T-helper 2 cell treated with Interferon-gamma antibody and Interleukin-4, amounts not matched to agents 5 μg/mL and 100 μg/mL, for 36 hours (primary cell): ENCODE measurements around the gene SYT13.

Experiments used
- DNase-seq: peaks from one replicate; pipeline ENCODE4 v3.0.0; 2021; ENCODE audit warnings: low spot score
- H3K27ac Mint-ChIP-seq: one replicate; pipeline ENCODE4 v1.8.0; 2021; ENCODE audit warnings: mild to moderate bottlenecking, mixed read lengths
- H3K27me3 Mint-ChIP-seq: one replicate; pipeline ENCODE4 v1.8.0; 2021; ENCODE audit warnings: low read depth, mixed read lengths
- H3K36me3 Mint-ChIP-seq: one replicate; pipeline ENCODE4 v1.8.0; 2021; ENCODE audit warnings: low read depth, mixed read lengths
- H3K4me1 Mint-ChIP-seq: one replicate; pipeline ENCODE4 v1.8.0; 2021; ENCODE audit warnings: low read depth, mixed read lengths
- H3K4me3 Mint-ChIP-seq: one replicate; pipeline ENCODE4 v1.8.0; 2022; ENCODE audit warnings: mild to moderate bottlenecking, moderate library complexity, mixed read lengths
- H3K9me3 Mint-ChIP-seq: one replicate; pipeline ENCODE4 v1.8.0; 2021; ENCODE audit warnings: mixed read lengths

Gene SYT13

DNA sequence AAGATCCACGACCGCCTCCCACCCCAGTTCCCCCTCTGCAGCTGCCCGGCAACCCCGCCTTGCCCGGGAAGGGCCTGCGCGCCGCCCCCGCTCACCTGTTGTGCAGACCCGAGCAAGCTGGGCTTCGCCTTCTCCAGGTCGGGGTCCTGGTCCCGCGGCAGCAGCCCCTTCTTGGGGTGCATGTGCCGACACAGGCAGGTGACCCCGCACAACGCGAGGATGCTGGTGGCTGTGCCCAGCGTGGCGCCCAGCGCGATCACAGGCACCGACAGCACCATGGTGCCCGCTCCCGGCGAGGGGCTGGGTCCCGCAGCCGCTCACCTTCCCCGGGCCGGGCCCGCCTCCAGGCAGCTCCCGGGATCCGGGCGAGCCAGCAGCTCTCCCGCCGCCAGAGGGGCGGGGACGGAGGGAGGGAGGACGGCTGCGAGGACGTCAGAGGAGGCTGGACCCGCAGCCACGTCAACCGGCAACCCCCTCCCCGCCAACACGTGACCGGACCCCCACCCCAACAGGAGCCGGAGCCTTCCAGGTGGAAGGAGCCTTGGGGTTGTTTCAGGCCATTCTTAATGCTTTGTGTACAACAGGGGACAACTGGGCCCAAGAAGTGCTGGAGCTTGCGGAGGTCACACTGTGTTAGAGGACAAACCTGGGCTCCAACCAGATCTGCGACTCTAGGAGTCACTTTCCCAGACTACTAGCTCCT lies at the start of gene SYT13:
Gene SYT13 (minus strand): TSS at position 412 of the 703 bp plus-strand sequence. CDS start 134 bp downstream, at position 278.
- Mint-ChIP-seq H3K9me3 (no peaks in the 10 kb centered on the region), H3K27me3 (peaks cover 68% of the 10 kb centered on the region), H3K4me1 (no peaks in the 10 kb centered on the region), H3K27ac (no peak within 1 kb of the TSS), H3K4me3 (no peak within 1 kb of the TSS), H3K36me3 (no peaks in the 10 kb centered on the region)
- no peak for DNase-seq

DNA sequence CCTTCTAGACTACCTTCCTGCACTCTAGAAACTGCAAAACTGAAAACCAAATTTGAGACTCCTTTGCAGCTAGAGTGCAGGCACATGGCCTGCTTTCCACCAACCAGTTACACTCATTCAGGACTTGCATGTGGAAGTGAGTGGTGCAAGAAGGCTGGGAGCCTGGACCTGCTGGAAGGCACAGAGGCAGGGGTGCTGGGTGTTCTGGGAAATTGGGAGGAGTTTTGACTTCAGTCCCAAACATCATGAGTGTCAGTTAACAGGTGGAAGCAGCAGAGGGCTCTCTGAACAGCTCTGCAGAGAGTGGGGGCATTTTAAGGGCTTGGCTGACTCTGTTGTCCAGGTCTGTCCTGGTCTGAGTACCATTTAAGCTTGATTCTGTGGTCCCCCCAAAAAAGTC lies 49.3 kb upstream of the SYT13 start:
- Mint-ChIP-seq H3K4me1 (peaks cover 8% of the 10 kb centered on the region), H3K36me3 (no peaks in the 10 kb centered on the region), H3K27ac (no peak overlapping the region), H3K27me3 (peaks cover 9% of the 10 kb centered on the region), H3K9me3 (no peaks in the 10 kb centered on the region), H3K4me3 (no peak overlapping the region)
- no peak for DNase-seq

- no peak overlapping the region for H3K27ac Mint-ChIP-seq
- no peak overlapping the region for H3K4me3 Mint-ChIP-seq
- H3K27me3 Mint-ChIP-seq: peaks cover 7% of the 10 kb centered on the region
- DNase-seq: no peak
- peaks cover 2% of the 10 kb centered on the region for H3K4me1 Mint-ChIP-seq
- no peaks in the 10 kb centered on the region for H3K36me3 Mint-ChIP-seq
- no peaks in the 10 kb centered on the region for H3K9me3 Mint-ChIP-seq
Observed at GRCh38 chr11:45334836-45335235, 48.7 kb upstream of the SYT13 start.

DNA sequence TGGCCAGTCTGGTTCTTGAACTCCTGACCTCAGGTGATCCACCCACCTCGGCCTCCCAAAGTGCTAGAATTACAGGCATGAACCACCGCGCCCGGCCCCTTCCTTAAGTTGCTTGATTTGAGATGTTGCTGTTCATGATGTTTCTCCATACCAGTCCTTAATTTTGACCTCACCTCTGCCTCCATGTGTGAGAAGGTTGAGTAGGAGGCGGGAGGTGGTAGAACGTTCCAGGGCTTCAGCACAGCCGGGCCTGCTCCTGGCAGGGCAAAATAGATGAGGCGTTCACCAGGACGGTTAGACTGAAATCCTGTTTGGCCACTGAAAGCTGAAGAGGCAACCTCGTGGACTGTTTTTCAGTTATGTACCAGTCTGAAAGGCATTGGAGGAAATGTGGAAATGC lies 48.3 kb upstream of the SYT13 start:
- Mint-ChIP-seq H3K27ac (no peak overlapping the region), H3K4me3 (no peak overlapping the region), H3K9me3 (no peaks in the 10 kb centered on the region), H3K27me3 (peaks cover 7% of the 10 kb centered on the region), H3K36me3 (no peaks in the 10 kb centered on the region), H3K4me1 (no peaks in the 10 kb centered on the region)
- DNase-seq: no peak

GRCh38 chr11:45333001-45333971 lies 47.1 kb upstream of the SYT13 start:
- H3K4me3 Mint-ChIP-seq: no peak overlapping the region
- H3K36me3 Mint-ChIP-seq: no peaks in the 10 kb centered on the region
- H3K4me1 Mint-ChIP-seq: no peaks in the 10 kb centered on the region
- no peaks in the 10 kb centered on the region for H3K9me3 Mint-ChIP-seq
- H3K27ac Mint-ChIP-seq: no peak overlapping the region
- no peak for DNase-seq
- H3K27me3 Mint-ChIP-seq: peaks cover 7% of the 10 kb centered on the region

DNA sequence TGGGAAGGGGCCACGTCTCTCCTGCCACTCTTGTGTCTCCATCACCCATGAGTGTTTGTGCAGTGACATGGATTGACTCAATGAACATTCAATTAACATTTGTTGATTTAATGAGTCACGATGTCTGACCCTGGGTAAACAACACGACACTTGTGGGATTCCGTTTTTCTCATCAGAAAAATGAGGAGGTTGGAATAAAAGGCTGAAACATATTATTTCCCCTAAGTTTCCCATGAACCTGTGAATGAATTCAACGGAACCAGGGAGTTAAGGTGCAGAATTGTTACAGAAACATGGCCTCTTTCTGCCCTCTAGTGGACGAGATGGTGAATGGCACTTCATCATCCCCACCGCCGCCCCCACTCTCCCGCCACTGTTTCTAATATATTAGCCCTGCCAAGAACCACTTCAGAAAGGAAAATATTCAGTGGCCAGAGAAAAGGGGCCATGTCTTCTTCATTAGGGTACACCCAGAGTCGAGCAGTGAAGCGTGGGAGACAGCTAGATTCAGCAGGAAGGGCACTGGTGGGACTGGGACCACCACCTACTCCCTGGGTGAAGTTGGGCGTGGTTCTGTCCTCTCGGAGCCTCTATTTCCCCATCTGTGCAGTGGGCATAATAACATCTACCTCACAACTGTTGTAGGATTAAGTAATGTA lies 46.3 kb upstream of the SYT13 start:
- no peak for DNase-seq
- Mint-ChIP-seq H3K4me3 (no peak overlapping the region), H3K4me1 (no peaks in the 10 kb centered on the region), H3K36me3 (no peaks in the 10 kb centered on the region), H3K27me3 (peaks cover 11% of the 10 kb centered on the region), H3K27ac (no peak overlapping the region), H3K9me3 (no peaks in the 10 kb centered on the region)

DNA sequence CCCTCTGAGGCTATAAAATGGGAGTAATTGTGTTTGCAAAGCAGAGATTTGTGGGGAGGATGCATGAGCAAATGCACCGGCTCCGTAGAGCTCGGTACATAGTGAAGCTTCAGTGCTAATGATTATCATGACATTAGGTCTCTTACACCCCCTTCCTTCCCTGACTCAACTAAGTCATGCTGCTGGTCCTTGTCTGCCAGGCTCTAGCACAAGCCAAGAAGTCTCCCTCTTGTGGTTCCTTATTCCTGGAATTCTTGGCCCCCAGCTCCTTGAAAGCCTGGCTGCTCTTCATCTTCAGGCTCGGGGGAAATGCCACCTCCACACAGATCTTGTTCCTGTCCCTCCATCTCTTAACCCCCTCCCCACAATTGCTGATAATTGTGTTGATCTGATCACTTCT lies 45.7 kb upstream of the SYT13 start:
- no peaks in the 10 kb centered on the region for H3K36me3 Mint-ChIP-seq
- H3K9me3 Mint-ChIP-seq: peaks cover 3% of the 10 kb centered on the region
- no peak overlapping the region for H3K27ac Mint-ChIP-seq
- no peak overlapping the region for H3K4me3 Mint-ChIP-seq
- DNase-seq: no peak
- H3K4me1 Mint-ChIP-seq: no peaks in the 10 kb centered on the region
- H3K27me3 Mint-ChIP-seq: peaks cover 14% of the 10 kb centered on the region

DNA sequence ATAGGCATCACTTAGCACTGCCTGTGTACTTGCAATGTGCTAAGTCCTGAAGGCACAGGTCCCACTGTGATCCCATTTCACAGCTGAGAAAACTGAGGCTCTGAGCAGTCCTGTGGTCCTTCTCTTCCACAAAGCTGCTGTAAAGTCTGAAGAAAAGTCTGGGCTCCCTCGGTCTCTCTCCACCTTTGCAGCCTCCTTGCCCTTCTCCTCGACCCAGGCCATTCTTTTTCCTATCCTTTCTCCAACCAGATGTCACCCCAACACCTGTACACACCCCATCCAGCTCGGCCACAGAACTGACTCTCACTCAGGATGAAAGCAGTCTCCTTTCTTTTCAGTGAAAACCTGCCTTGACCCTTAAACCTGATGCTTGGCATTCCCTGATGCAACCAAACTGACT lies 42.6 kb upstream of the SYT13 start:
- Mint-ChIP-seq H3K4me3 (no peak overlapping the region), H3K36me3 (no peaks in the 10 kb centered on the region), H3K4me1 (no peaks in the 10 kb centered on the region), H3K27me3 (peaks cover 23% of the 10 kb centered on the region), H3K9me3 (peaks cover 4% of the 10 kb centered on the region), H3K27ac (no peak overlapping the region)
- no peak for DNase-seq

DNA sequence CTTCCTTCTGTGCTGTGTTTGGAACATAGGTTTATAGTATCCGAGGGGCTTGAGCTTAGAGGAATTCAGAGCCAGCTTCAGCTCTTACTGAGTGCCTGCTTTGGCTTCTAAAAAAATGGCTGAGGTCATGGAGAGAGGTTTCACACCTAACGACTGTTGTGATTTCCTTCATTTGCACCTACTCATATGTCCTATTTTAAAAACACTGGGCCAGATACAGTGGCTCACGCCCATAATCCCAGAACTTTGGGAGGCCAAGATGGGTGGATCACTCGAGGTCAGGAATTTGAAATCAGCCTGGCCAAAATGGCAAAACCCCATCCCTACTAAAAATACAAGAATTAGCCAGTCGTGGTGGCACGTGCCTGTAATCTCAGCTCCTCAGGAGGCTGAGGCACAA lies 38.3 kb upstream of the SYT13 start:
- Mint-ChIP-seq H3K27me3 (peaks cover 18% of the 10 kb centered on the region), H3K4me1 (no peaks in the 10 kb centered on the region), H3K27ac (no peak overlapping the region), H3K36me3 (no peaks in the 10 kb centered on the region), H3K4me3 (no peak overlapping the region), H3K9me3 (peaks cover 4% of the 10 kb centered on the region)
- no peak for DNase-seq

DNA sequence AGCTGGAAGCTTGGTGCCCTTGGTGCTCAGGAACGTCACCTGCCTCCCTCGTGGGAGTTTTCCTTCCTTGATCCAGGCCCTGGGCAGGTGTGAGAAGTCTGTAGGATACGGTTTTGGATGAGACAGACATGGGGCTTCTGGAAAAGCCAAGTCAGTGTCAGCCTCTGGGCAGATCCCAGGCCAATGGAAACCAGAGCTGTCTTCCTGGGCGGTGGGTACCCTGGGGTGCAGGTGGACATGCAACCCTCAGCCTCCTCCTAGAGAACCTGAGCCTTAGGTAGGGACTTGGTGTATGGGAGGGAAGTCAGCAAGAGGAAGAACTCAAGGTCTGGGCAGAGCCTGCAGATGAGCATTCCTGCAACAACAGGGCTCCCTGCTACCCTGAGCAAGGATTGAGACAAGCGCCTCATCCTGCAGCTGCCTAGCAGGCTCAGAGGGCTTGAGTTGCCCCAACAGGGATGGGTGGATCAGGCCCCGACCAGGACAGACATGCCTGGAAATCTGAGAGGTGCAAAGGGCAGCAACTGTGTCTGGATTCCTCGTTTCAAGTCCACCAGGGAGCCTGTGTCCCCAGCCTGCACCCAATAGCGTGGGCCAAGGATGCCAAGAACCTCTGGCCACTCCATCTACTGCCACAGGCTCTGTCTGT lies 37.6 kb upstream of the SYT13 start:
- Mint-ChIP-seq H3K36me3 (no peaks in the 10 kb centered on the region), H3K4me1 (no peaks in the 10 kb centered on the region), H3K4me3 (no peak overlapping the region), H3K27me3 (peaks cover 18% of the 10 kb centered on the region), H3K27ac (no peak overlapping the region), H3K9me3 (peaks cover 4% of the 10 kb centered on the region)
- DNase-seq: no peak

DNA sequence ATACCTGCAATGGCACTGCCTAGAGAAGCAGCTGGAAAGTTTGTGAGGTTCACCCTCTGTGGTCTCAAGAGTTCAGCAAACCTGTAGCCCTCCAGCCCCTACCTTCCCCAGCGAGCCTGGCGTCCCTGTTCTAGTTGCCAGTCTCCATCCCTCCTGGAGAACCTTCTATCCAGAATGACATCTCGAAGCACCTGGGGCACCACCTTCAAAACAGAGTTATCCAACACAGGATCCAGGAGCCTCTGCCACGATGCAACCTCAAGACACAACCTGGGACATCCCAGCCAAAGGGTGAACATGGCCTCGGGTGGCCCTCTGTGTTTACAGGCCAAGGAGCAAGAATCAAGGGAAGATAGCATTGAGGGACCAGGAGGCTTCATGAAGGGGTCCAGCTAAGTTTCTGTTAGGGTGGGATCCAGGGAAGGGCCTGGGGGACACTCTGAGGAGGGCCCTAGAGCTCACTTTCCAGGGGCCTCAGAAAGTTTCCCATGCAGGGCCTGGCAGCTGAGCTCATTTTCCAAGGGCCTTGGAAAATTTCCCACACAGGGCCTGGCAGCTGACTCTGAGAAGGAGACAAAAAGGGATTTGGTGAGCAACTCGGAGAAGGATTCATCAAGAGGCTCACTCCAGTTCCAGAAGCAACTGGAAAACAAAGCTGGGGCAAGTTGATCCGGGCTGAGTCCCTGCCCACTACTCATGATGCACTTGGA lies 36.9 kb upstream of the SYT13 start:
- H3K4me1 Mint-ChIP-seq: no peaks in the 10 kb centered on the region
- H3K9me3 Mint-ChIP-seq: peaks cover 4% of the 10 kb centered on the region
- H3K27me3 Mint-ChIP-seq: peaks cover 18% of the 10 kb centered on the region
- DNase-seq: no peak
- no peaks in the 10 kb centered on the region for H3K36me3 Mint-ChIP-seq
- no peak overlapping the region for H3K4me3 Mint-ChIP-seq
- H3K27ac Mint-ChIP-seq: no peak overlapping the region

DNA sequence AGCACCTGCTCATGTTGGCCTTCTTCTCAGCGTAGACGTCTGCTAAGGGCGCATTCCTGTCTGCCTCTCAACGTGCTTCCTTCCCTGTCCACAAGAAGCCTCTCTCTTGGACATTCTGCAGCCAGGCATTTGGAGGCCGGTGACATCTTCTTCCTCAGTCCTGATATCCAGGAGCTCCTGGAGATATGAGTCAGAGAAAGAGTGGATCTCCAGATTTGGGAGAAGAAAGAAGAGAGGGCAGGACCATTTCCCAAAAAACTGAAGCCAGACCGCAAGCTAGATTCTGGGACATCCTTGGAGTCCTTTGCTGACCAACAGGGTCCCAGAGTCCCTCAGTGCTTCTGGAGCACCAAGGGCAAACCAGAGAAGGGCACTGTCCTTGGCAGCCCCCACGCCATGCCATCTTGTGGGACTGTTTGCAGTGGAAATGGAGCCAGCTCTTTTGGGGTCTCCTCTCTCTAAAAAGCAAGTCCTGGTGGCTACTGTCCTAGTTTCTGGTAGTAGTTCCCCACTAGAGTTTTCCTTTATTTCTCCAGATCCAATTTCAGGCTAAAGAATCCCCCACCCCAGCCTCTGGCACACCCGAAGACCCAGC lies 36.1 kb upstream of the SYT13 start:
- H3K4me3 Mint-ChIP-seq: no peak overlapping the region
- DNase-seq: no peak
- H3K27ac Mint-ChIP-seq: no peak overlapping the region
- peaks cover 14% of the 10 kb centered on the region for H3K27me3 Mint-ChIP-seq
- H3K9me3 Mint-ChIP-seq: peaks cover 4% of the 10 kb centered on the region
- H3K36me3 Mint-ChIP-seq: no peaks in the 10 kb centered on the region
- H3K4me1 Mint-ChIP-seq: no peaks in the 10 kb centered on the region

DNA sequence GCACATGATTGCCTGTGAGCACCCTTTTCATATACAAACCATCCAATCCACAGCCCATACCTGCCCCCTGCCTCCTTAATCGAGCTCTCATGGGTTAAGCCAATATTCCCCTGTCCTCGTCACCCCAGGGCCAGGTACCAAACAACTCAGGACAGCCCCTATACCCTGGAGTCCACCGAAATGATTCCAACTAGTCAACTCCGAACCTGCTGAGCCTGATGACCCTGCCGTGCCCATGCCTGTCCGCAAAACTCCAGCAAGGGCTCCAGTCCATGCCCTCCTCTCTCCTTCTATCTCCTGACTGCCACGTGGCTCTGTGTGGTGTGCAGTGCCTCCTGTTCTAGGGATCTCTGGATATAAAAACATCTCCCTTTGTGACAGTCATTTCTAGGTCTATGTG lies 35.5 kb upstream of the SYT13 start:
- H3K27ac Mint-ChIP-seq: no peak overlapping the region
- H3K9me3 Mint-ChIP-seq: no peaks in the 10 kb centered on the region
- H3K36me3 Mint-ChIP-seq: no peaks in the 10 kb centered on the region
- peaks cover 10% of the 10 kb centered on the region for H3K27me3 Mint-ChIP-seq
- H3K4me1 Mint-ChIP-seq: no peaks in the 10 kb centered on the region
- no peak for DNase-seq
- no peak overlapping the region for H3K4me3 Mint-ChIP-seq
